ENCODE data around the gene PSMA8.

DNA sequence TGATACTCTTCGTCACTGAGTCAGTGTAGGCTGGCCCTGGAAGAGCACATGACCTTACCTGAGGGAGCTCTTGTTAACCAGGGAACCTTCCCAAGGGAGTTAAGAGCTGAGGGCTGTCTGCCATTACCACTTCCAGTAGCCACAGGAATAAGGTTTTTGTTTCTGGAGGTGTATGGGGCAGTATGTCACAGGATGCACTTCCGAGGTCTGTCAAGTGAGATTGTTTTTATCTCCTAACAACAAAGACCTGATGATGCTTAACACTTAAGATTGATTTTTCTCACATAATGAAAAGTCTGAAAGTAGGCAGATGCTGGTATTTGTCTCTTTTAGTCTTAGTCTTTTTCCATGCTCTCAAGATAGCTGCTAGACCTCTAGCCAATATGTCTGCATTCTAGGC lies 41.8 kb downstream of the PSMA8 start:
- no peak for TF ChIP-seq CTCF (CRISPR knock-in tag; IDR thresholded peaks at IDR 0.05)
- no peak for TF ChIP-seq MAFK (conservative IDR thresholded peaks at IDR 0.05 in 1 of 2, IDR thresholded peaks at IDR 0.05 in 1 of 2; ENCODE audit: low read length in 2 of 2)
- no peak for TF ChIP-seq HMG20B (CRISPR knock-in tag; conservative IDR thresholded peaks at IDR 0.05)
- TF ChIP-seq, protein P1, sequence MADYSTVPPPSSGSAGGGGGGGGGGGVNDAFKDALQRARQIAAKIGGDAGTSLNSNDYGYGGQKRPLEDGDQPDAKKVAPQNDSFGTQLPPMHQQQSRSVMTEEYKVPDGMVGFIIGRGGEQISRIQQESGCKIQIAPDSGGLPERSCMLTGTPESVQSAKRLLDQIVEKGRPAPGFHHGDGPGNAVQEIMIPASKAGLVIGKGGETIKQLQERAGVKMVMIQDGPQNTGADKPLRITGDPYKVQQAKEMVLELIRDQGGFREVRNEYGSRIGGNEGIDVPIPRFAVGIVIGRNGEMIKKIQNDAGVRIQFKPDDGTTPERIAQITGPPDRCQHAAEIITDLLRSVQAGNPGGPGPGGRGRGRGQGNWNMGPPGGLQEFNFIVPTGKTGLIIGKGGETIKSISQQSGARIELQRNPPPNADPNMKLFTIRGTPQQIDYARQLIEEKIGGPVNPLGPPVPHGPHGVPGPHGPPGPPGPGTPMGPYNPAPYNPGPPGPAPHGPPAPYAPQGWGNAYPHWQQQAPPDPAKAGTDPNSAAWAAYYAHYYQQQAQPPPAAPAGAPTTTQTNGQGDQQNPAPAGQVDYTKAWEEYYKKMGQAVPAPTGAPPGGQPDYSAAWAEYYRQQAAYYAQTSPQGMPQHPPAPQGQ (CRISPR knock-in tag; IDR thresholded peaks at IDR 0.05; ENCODE audit: borderline replicate concordance), result no peak
- TF ChIP-seq, protein P2, sequence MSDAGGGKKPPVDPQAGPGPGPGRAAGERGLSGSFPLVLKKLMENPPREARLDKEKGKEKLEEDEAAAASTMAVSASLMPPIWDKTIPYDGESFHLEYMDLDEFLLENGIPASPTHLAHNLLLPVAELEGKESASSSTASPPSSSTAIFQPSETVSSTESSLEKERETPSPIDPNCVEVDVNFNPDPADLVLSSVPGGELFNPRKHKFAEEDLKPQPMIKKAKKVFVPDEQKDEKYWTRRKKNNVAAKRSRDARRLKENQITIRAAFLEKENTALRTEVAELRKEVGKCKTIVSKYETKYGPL (CRISPR knock-in tag; IDR thresholded peaks at IDR 0.05), result no peak
- TF ChIP-seq POLR2AphosphoS2 (IDR thresholded peaks at IDR 0.05; ENCODE audit: low read depth, low read length), result no peak

Measured in HepG2 (cell line).